Aorta (tissue), 5 donors: Measurements from ENCODE around the gene CNOT2. TPM values are rescaled to one million over a fixed set of nuclear protein-coding genes. Genes with fewer than 3 reads are reported as not detected.

Experiments
- ATAC-seq: fragments of 200-7000 bp; cut with Tn5 transposase; one replicate; pipeline ENCODE4 v1.9.1; 2022; ENCODE audit warnings: moderate library complexity; ENCODE audit not compliant: low FRiP score
- DNase-seq, 2 donors: peaks; one replicate each; pipeline ENCODE4 v3.0.0-alpha.2; 2020
- H3K27ac ChIP-seq, 2 donors: one replicate each; pipeline ENCODE4 v1.5.1; 2013; ENCODE audit warnings: low read length in 2 of 2, mild to moderate bottlenecking in 2 of 2, moderate library complexity in 2 of 2, control low read depth in 1 of 2, inconsistent platforms in 1 of 2, low read depth in 1 of 2
- H3K27me3 ChIP-seq, 2 donors: one replicate each; pipeline ENCODE4 v1.6.1; 2013; ENCODE audit warnings: control low read depth in 1 of 2, low read length in 1 of 2, mild to moderate bottlenecking in 1 of 2, moderate library complexity in 1 of 2; ENCODE audit not compliant: insufficient read depth in 2 of 2, control insufficient read depth in 1 of 2
- H3K36me3 ChIP-seq, 2 donors: one replicate each; pipeline ENCODE4 v1.6.1; 2013; ENCODE audit warnings: control low read depth in 1 of 2, low read length in 1 of 2, mild to moderate bottlenecking in 1 of 2; ENCODE audit not compliant: insufficient read depth in 2 of 2, control insufficient read depth in 1 of 2
- H3K4me1 ChIP-seq, 2 donors: one replicate each; pipeline ENCODE4 v1.6.1; 2013; ENCODE audit warnings: low read length in 2 of 2, control low read depth in 1 of 2, mild to moderate bottlenecking in 1 of 2, moderate library complexity in 1 of 2; ENCODE audit not compliant: insufficient read depth in 2 of 2, control insufficient read depth in 1 of 2
- H3K4me3 ChIP-seq, 2 donors: one replicate each; pipeline ENCODE4 v1.5.1; 2013; ENCODE audit warnings: low read length in 2 of 2, control low read depth in 1 of 2, mild to moderate bottlenecking in 1 of 2
- H3K9me3 ChIP-seq: one replicate; pipeline ENCODE4 v1.6.1; 2013; ENCODE audit warnings: mild to moderate bottlenecking, low read length; ENCODE audit not compliant: control insufficient read depth
- WGBS, 2 donors: extraction: QIAGEN DNeasy Blood & Tissue Kit; methylation state at CpG; one replicate each; pipeline ENCODE4 v1.1.7; 2013; 5-methylcytosine and 5-hydroxymethylcytosine counted together
- intact Hi-C, 2 donors: fragments of 100-400 bp; cut with DNase I; formaldehyde crosslinking; loops; one replicate each; pipeline versions ENCODE4 v1.14.2 to v1.15.0; 2022
- polyA plus RNA-seq, 2 donors: library from polyadenylated mRNA; stranded (reverse); fragments of 200-250 nt; gene quantifications; one replicate each; pipeline ENCODE4 v1.2.3, GENCODE V29; 2013
- total RNA-seq, 2 donors: library from RNA; stranded (reverse); fragmentation: NEBNext Ultra II Directional; extraction: Animal tissue kit (Norgen Biotek cat#: 25700); gene quantifications; one replicate each; pipeline ENCODE4 v1.2.1, GENCODE V29; 2021
- donor health status: healthy with polysubstance abuse.
- donor health status: Bipolar disorder and iron deficiency.
- donor health status: DM: no; HTN: no; CAD: no.
- donor health status: DM: no; HTN: no; CAD: no.
- donor health status: DM: yes; HTN: yes; CAD: no.

Gene CNOT2
- total and polyA plus RNA-seq, 4 donors = 39.0 to 108 (median 59.2) TPM

GRCh38 chr12:70246580-70246979 lies 3.3 kb downstream of the CNOT2 start:
- H3K36me3 ChIP-seq = no peaks in the 10 kb centered on the region
- no peaks in the 10 kb centered on the region for H3K9me3 ChIP-seq
- peak overlapping the region in 1 of 2 donors; percentile 63 for H3K27ac ChIP-seq
- intact Hi-C loops = loop anchor here in 1 of 2 donors (5.0 to 10.0 kb wide), 3 partner anchors 88 to 746 kb away; no protein-coding TSS in a partner anchor
- ATAC-seq (no peak), DNase-seq (no peak)
- no peak overlapping the region for H3K4me3 ChIP-seq
- peaks cover 0 to 7% of the 10 kb centered on the region in 2 donors for H3K4me1 ChIP-seq
- H3K27me3 ChIP-seq = no peaks in the 10 kb centered on the region

- H3K27me3 ChIP-seq = no peaks in the 10 kb centered on the region
- H3K4me1 ChIP-seq = peaks cover 0 to 7% of the 10 kb centered on the region in 2 donors
- H3K9me3 ChIP-seq = no peaks in the 10 kb centered on the region
- DNase-seq (no peak), ATAC-seq (no peak)
- no peak overlapping the region for H3K4me3 ChIP-seq
- H3K27ac ChIP-seq = no peak overlapping the region
- intact Hi-C loops = loop anchor here in 1 of 2 donors (5.0 to 10.0 kb wide), 3 partner anchors 87 to 745 kb away; no protein-coding TSS in a partner anchor
- H3K36me3 ChIP-seq = no peaks in the 10 kb centered on the region
- 92 to 94% methylated on average over 2 of the region's 2 CpGs for WGBS, 2 donors
Observed at GRCh38 chr12:70247653-70248199, 4.5 kb downstream of the CNOT2 start.

- H3K4me1 ChIP-seq = peaks cover 0 to 7% of the 10 kb centered on the region in 2 donors
- H3K27ac ChIP-seq = no peak overlapping the region
- no peaks in the 10 kb centered on the region for H3K27me3 ChIP-seq
- no peaks in the 10 kb centered on the region for H3K9me3 ChIP-seq
- WGBS, 2 donors = 17 to 26% methylated on average over 1 of the region's 1 CpG
- intact Hi-C loops = loop anchor here in 1 of 2 donors (5.0 to 10.0 kb wide), 3 partner anchors 86 to 743 kb away; no protein-coding TSS in a partner anchor
- ATAC-seq = no peak
- H3K36me3 ChIP-seq = no peaks in the 10 kb centered on the region
- H3K4me3 ChIP-seq = no peak overlapping the region
- no peak for DNase-seq
Observed at GRCh38 chr12:70248876-70249275, 5.6 kb downstream of the CNOT2 start.

- WGBS, 2 donors = 77% methylated on average over 2 of the region's 2 CpGs
- no peaks in the 10 kb centered on the region for H3K9me3 ChIP-seq
- DNase-seq = no peak
- H3K27me3 ChIP-seq = no peaks in the 10 kb centered on the region
- H3K36me3 ChIP-seq = no peaks in the 10 kb centered on the region
- H3K4me1 ChIP-seq = peaks cover 0 to 8% of the 10 kb centered on the region in 2 donors
- H3K4me3 ChIP-seq = no peak overlapping the region
- intact Hi-C loops = loop anchor here (5.0 to 10.0 kb wide), 4 partner anchors 85 to 742 kb away; no protein-coding TSS in a partner anchor
- no peak overlapping the region for H3K27ac ChIP-seq
- ATAC-seq = no peak
Observed at GRCh38 chr12:70249903-70250302, 6.7 kb downstream of the CNOT2 start.

- ATAC-seq (no peak), DNase-seq (no peak)
- no peaks in the 10 kb centered on the region for H3K36me3 ChIP-seq
- H3K27ac ChIP-seq = no peak overlapping the region
- H3K4me3 ChIP-seq = no peak overlapping the region
- no peaks in the 10 kb centered on the region for H3K9me3 ChIP-seq
- 35 to 45% methylated on average over 2 of the region's 2 CpGs for WGBS, 2 donors
- intact Hi-C loops = loop anchor here in 1 of 2 donors (5.0 kb wide), 1 partner anchor 349 kb away; no protein-coding TSS in a partner anchor
- peaks cover 0 to 8% of the 10 kb centered on the region in 2 donors for H3K4me1 ChIP-seq
- no peaks in the 10 kb centered on the region for H3K27me3 ChIP-seq
Observed at GRCh38 chr12:70251226-70251625, 8.0 kb downstream of the CNOT2 start.

- H3K9me3 ChIP-seq = no peaks in the 10 kb centered on the region
- no peak overlapping the region for H3K4me3 ChIP-seq
- 22 to 26% methylated on average over 2 of the region's 2 CpGs for WGBS, 2 donors
- H3K27ac ChIP-seq = no peak overlapping the region
- H3K4me1 ChIP-seq = peaks cover 0 to 6% of the 10 kb centered on the region in 2 donors
- H3K27me3 ChIP-seq = no peaks in the 10 kb centered on the region
- DNase-seq (no peak), ATAC-seq (no peak)
- intact Hi-C loops = loop anchor here in 1 of 2 donors (5.0 kb wide), 1 partner anchor 349 kb away; no protein-coding TSS in a partner anchor
- no peaks in the 10 kb centered on the region for H3K36me3 ChIP-seq
Observed at GRCh38 chr12:70251661-70252060, 8.4 kb downstream of the CNOT2 start.

- 35 to 38% methylated on average over 4 of the region's 4 CpGs for WGBS, 2 donors
Observed at GRCh38 chr12:70252832-70253231, 9.6 kb downstream of the CNOT2 start.

GRCh38 chr12:70254225-70254624 lies 11.0 kb downstream of the CNOT2 start:
- H3K4me3 ChIP-seq = no peak overlapping the region
- H3K9me3 ChIP-seq = no peaks in the 10 kb centered on the region
- 85% methylated on average over 5 of the region's 5 CpGs for WGBS, 2 donors
- no peak for ATAC-seq
- no peaks in the 10 kb centered on the region for H3K27me3 ChIP-seq
- H3K4me1 ChIP-seq = peaks cover 0 to 3% of the 10 kb centered on the region in 2 donors
- H3K27ac ChIP-seq = no peak overlapping the region
- no peaks in the 10 kb centered on the region for H3K36me3 ChIP-seq
- DNase-seq = no peak
- intact Hi-C loops = loop anchor here in 1 of 2 donors (5.0 kb wide), 1 partner anchor 352 kb away; no protein-coding TSS in a partner anchor

More at GRCh38 chr12:70252832-70253231, 9.6 kb downstream of the CNOT2 start:
- intact Hi-C loops = loop anchor here in 1 of 2 donors (5.0 kb wide), 1 partner anchor 351 kb away; no protein-coding TSS in a partner anchor
- no peak overlapping the region for H3K4me3 ChIP-seq
- H3K9me3 ChIP-seq = no peaks in the 10 kb centered on the region
- ATAC-seq (no peak), DNase-seq (no peak)
- H3K27ac ChIP-seq = no peak overlapping the region
- H3K27me3 ChIP-seq = no peaks in the 10 kb centered on the region
- H3K36me3 ChIP-seq = no peaks in the 10 kb centered on the region
- H3K4me1 ChIP-seq = peaks cover 0 to 3% of the 10 kb centered on the region in 2 donors

GRCh38 chr12:70254846-70255245 lies 11.6 kb downstream of the CNOT2 start:
- H3K9me3 ChIP-seq = no peaks in the 10 kb centered on the region
- intact Hi-C loops = loop anchor here in 1 of 2 donors (5.0 kb wide), 1 partner anchor 353 kb away; no protein-coding TSS in a partner anchor
- peaks cover 0 to 3% of the 10 kb centered on the region in 2 donors for H3K4me1 ChIP-seq

More at GRCh38 chr12:70254846-70255245, 11.6 kb downstream of the CNOT2 start:
- WGBS, 2 donors = 60 to 66% methylated on average over 5 of the region's 5 CpGs
- Histone ChIP-seq H3K27ac (peak overlapping the region in 1 of 2 donors; percentile 36), H3K36me3 (no peaks in the 10 kb centered on the region), H3K4me3 (peak overlapping the region; percentile 26 to 48), H3K27me3 (no peaks in the 10 kb centered on the region)
- DNase-seq (no peak), ATAC-seq (no peak)
